Smooth muscle cell of trachea (primary cell): Measurements from ENCODE around the gene SLC4A1AP. TPM values are rescaled to one million over a fixed set of nuclear protein-coding genes. Genes with fewer than 3 reads are reported as not detected.

Experiments used
- total RNA-seq: library from RNA; depleted of rRNA; stranded (reverse); fragments of >200 nt; gene quantifications from 2 replicates; pipeline ENCODE4 v1.2.1, GENCODE V29; 2014

SLC4A1AP gene, protein sequence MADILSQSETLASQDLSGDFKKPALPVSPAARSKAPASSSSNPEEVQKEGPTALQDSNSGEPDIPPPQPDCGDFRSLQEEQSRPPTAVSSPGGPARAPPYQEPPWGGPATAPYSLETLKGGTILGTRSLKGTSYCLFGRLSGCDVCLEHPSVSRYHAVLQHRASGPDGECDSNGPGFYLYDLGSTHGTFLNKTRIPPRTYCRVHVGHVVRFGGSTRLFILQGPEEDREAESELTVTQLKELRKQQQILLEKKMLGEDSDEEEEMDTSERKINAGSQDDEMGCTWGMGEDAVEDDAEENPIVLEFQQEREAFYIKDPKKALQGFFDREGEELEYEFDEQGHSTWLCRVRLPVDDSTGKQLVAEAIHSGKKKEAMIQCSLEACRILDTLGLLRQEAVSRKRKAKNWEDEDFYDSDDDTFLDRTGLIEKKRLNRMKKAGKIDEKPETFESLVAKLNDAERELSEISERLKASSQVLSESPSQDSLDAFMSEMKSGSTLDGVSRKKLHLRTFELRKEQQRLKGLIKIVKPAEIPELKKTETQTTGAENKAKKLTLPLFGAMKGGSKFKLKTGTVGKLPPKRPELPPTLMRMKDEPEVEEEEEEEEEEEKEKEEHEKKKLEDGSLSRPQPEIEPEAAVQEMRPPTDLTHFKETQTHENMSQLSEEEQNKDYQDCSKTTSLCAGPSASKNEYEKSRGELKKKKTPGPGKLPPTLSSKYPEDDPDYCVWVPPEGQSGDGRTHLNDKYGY
- 28.1 and 38.7 TPM in 2 replicates for total RNA-seq

DNA sequence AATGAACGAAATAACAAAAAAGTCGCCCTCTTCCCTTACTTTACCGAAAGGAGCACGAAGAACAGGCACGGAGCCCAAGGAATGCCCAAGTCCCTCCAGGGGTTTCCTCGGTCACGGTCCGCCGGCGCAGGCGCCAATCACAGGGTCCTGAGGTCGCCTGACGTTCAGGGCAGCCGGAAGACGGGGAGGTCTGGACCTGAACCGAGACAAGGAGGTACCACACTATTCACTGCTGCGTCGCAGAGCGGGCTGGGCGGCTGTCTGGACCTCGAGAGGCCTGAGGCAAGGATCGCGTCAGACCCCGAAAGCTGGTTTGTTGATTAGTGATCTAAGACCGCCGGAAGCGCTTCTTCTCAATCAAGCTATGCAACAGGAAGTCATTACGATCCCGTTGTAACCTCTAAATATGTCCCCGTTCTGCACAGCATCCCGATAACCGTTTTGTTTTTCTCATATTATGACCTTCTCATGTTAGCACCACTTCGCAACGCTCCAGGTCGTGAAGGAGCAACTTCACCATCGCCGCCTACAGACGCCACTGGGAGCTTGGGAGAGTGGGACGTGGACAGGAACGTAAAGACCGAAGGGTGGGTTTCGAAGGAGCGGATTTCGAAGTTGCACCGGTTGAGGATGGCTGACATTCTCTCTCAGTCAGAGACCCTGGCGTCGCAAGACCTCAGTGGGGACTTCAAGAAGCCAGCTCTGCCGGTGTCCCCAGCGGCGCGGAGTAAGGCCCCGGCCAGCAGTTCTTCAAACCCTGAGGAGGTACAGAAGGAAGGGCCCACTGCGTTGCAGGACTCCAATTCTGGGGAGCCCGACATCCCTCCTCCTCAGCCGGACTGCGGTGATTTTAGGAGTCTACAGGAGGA, at the start of gene SLC4A1AP, which contains the start of gene SUPT7L:
Gene SLC4A1AP, plus strand, starts transcription at position 605 of the 869 bp plus-strand sequence. Its CDS starts 26 bp downstream, at position 631.
Gene SUPT7L, minus strand, starts transcription at position 330 of the 869 bp plus-strand sequence. CDS start 1,422 bp downstream, outside the sequence.

DNA sequence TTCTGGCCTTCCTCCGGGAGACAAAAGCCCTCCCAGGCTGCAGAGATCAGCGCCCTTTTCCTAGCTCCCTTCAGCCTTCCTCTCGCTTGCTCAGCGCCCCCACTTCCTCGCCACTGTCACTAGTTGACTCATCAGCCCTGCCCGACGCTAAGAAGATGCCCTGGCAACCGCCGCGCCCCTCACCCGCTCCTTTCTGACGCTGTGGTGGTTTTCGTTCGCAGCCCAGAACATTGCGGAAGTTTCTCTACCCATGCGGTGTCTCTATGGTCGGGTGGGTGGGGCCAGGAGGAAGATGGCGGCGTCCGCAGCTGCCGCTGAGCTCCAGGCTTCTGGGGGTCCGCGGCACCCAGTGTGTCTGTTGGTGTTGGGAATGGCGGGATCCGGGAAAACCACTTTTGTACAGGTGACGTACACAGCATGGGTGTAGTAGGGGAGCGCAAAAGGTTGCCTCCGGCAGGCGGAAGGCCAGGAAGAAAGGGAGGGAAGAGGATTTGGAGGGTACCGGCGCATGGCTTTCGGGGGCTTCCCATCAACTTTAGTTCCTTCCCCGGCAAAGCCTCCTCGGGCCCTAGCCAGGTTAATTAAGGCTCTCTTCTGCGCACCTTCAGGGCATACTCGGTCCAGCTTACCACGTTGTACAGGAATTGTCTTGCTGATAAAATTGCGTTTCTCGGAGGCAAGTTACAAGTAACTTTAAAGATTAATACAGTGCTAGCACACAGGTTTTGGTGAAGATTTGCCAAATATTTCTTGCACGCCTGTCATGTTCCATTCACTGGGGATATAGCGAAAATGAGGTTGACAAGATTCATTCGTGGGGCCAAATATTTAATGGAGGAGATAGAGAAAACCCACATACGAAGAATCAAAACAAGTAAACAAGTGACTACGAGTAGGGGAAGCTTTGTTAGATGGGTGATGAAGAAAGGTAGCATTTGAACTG, 34.7 kb upstream of the SLC4A1AP start, which contains the start of the genes CCDC121 and GPN1:
Gene CCDC121, minus strand, starts transcription at position 246 of the 943 bp plus-strand sequence. CDS start 1,213 bp downstream, outside the sequence.
Gene GPN1, plus strand, starts transcription at position 284 of the 943 bp plus-strand sequence. Its CDS starts 9 bp downstream, at position 293.

Other genes with a start within 250 kb of the SLC4A1AP start
- 98.9 and 122 TPM in 2 replicates for gene NRBP1, start 235.3 kb upstream of the SLC4A1AP start, total RNA-seq
- not detected in 2 replicates for gene KRTCAP3, start 221.5 kb upstream of the SLC4A1AP start, total RNA-seq
- 35.2 and 40.4 TPM in 2 replicates for gene IFT172, start 174.1 kb upstream of the SLC4A1AP start, total RNA-seq
- gene FNDC4, start 168.7 kb upstream of the SLC4A1AP start, total RNA-seq, result 21.7 and 34.7 TPM in 2 replicates
- 0.17 and 1.0 TPM in 2 replicates for gene GCKR, start 167.1 kb upstream of the SLC4A1AP start, total RNA-seq
- gene ZNF512, start 80.8 kb upstream of the SLC4A1AP start, total RNA-seq, result 30.9 and 42.0 TPM in 2 replicates
- gene CCDC121, start 34.9 kb upstream of the SLC4A1AP start, total RNA-seq, result 1.7 and 3.1 TPM in 2 replicates
- gene GPN1, start 34.8 kb upstream of the SLC4A1AP start, total RNA-seq, result 32.1 and 52.2 TPM in 2 replicates
- gene SUPT7L, start 275 bp upstream of the SLC4A1AP start, total RNA-seq, result 14.9 and 22.8 TPM in 2 replicates
- 32.3 and 88.9 TPM in 2 replicates for gene MRPL33, start 107.8 kb downstream of the SLC4A1AP start, total RNA-seq
- gene RBKS, start 226.5 kb downstream of the SLC4A1AP start, total RNA-seq, result 2.2 and 2.5 TPM in 2 replicates
- gene BABAM2, start 226.8 kb downstream of the SLC4A1AP start, total RNA-seq, result 23.0 and 29.4 TPM in 2 replicates